ENCODE results near the gene MACF1.
"Not testable (repeated sequence)": the region's sequence is repeated elsewhere in the genome, so short reads cannot be mapped to it uniquely, and the experiment has no call there.

Gene MACF1

DNA sequence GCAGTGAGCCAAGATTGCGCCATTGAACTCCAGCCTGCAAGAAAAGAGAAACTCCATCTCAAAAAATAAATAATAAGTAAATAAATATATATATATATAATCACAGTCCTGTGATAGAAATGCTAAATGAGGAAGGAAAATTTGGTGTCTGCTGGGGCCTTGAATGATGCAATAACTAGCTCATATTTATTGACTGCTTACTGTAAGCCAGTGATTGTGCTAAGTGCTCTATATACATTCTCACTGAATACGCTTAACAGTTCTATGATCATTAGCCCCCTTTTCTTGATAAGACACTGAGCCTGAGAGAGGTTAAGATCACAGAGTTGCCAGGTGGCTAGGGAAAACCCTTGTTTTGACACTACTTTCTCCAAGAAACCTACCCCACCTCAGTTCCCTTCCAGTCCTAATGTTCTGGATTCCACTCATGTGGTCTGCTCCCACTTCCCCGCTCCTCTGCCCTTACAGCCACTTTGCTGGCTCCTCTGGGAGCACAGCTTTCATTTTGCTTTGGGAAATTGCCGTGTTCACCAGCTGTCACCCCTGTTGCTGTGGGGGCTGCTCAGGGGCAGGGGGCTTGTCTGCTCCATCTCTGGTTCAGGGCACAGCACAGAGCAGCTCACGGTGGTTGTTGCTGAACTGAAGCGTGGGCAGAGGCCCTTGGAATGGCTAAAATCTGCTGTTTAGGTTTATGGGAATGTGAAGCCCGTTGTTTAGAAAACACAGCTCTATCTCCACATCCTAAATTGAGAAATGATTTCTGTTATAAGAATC lies 284.5 kb downstream of the MACF1 start:
- no peaks in the 10 kb centered on the region for H3K27me3 ChIP-seq (replicated peaks; ENCODE audit: control insufficient read depth, insufficient read depth, low read length)

DNA sequence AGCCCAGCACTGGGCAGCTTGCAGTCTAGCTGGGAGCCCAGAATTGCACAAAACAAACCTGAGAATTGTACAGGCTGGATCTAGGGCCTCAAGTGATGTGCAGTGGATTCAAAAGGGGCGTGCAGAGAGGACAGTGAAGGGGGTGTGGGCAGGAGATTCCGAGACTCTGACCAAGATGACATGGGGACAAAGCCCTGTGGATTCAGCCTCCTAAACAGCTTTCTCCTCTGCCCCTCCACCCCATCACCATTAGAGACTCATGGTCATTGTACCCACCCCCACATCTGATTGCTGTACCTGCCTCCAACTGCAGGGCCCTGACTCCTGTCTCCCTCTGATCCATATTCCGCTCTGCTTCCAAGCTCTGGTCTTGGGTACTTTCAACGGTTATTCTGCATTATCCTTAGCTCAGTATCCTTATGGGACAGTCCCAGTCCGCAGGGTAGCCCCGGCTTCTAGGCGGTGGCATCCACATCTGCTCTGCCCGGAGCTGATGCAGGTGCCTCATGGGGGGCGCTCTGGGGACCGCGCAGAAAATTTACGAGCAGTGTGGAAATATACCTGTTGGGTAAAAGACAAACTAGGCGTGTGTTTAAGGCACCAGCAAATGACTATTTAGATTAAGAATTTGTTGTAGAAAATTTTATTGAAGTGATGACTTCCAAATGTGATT lies 285.2 kb downstream of the MACF1 start:
- no peak overlapping the region for H3K4me3 ChIP-seq (replicated peaks; ENCODE audit: low read depth, low read length)
- H3K36me3 ChIP-seq (ENCODE audit: control insufficient read depth, insufficient read depth, low read length), result peaks cover 12% of the 10 kb centered on the region
- no peak for DNase-seq (ENCODE audit: extremely low read depth, insufficient read length)
- H3K27me3 ChIP-seq (replicated peaks; ENCODE audit: control insufficient read depth, insufficient read depth, low read length), result no peaks in the 10 kb centered on the region
- TF ChIP-seq, protein P1, sequence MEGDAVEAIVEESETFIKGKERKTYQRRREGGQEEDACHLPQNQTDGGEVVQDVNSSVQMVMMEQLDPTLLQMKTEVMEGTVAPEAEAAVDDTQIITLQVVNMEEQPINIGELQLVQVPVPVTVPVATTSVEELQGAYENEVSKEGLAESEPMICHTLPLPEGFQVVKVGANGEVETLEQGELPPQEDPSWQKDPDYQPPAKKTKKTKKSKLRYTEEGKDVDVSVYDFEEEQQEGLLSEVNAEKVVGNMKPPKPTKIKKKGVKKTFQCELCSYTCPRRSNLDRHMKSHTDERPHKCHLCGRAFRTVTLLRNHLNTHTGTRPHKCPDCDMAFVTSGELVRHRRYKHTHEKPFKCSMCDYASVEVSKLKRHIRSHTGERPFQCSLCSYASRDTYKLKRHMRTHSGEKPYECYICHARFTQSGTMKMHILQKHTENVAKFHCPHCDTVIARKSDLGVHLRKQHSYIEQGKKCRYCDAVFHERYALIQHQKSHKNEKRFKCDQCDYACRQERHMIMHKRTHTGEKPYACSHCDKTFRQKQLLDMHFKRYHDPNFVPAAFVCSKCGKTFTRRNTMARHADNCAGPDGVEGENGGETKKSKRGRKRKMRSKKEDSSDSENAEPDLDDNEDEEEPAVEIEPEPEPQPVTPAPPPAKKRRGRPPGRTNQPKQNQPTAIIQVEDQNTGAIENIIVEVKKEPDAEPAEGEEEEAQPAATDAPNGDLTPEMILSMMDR (IDR thresholded peaks at IDR 0.05; ENCODE audit: insufficient read depth, low read length, poor library complexity, severe bottlenecking), result no peak

More for the DNA sequence above, 284.5 kb downstream of the MACF1 start:
- TF ChIP-seq, protein P1 (IDR thresholded peaks at IDR 0.05; ENCODE audit: insufficient read depth, low read length, poor library complexity, severe bottlenecking), result no peak
- DNase-seq (ENCODE audit: extremely low read depth, insufficient read length), result no peak
- Histone ChIP-seq H3K4me3 (replicated peaks; ENCODE audit: low read depth, low read length) (no peak overlapping the region), H3K36me3 (ENCODE audit: control insufficient read depth, insufficient read depth, low read length) (peaks cover 15% of the 10 kb centered on the region)

DNA sequence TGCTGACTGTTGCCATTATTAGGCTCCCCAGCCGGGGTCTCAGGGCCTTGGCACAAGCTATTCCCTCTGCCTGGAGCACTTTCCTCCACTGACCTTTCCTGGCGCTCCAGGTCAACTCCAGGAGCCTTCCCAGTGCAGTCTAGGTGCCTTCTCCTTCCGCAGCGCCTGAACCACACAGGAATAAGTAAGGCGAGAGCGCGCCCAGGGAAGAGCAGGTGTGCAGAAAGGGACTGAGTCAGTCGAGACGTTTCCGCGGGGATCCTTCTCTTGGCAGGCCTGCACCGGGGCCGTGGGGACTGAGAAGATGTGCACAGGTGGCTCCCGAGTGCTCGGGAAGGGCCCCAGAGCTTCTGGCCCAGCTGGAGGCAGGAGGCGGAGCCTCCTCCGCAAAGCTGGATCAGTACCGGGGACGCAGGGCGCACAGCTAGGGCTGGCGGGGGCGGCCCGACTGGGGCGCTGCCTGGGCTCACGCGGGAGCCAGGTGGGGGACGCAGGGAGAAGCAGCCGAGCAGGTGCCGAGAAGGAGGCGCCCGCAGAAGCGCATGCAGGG lies 286.2 kb downstream of the MACF1 start:
- Histone ChIP-seq H3K27me3 (replicated peaks; ENCODE audit: control insufficient read depth, insufficient read depth, low read length) (no peaks in the 10 kb centered on the region), H3K36me3 (ENCODE audit: control insufficient read depth, insufficient read depth, low read length) (peaks cover 3% of the 10 kb centered on the region; the same call in 1 of the 2 replicates), H3K4me3 (replicated peaks; ENCODE audit: low read depth, low read length) (peak overlapping the region; percentile 61)
- TF ChIP-seq, protein P1 (IDR thresholded peaks at IDR 0.05; ENCODE audit: insufficient read depth, low read length, poor library complexity, severe bottlenecking), result peak; percentile 2
- DNase-seq (ENCODE audit: extremely low read depth, insufficient read length), result no peak

DNA sequence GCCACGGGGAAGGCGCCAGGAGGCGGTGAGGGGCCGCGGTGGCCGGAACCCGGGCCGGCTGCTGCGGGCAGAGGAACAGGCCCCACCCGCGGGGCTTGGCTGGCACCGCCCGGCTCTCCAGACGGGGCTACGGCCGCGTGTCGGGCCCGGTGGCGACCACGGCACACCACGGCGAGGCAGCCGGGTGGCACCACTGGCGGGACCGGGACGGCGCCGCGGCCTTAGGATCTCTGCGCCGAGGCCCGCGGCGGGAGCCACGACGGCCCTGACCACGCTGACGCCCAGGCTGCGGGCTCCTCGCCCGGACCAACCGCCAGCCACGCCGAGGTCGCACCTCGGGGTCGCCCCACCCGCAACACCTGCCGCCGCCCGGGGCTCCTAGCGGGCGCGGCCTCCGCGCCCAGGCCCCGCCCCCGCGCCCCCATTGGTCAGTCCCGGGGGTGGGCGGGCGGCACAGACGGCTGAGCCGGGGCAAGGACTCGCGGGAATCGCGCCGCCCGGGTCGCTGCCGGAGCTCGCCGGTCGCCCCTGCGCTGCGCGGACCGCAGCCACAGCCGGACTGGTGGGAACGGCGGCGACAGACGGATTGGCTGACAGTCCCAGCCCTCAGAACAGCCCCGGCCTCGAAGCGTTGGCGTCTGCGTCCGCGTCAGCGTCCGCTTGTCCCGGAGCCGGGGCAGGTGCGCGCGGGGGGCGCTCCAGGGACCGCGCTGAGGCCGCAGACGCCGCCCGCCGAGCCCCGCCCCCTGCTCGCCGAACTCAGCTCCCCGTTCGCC lies 286.8 kb downstream of the MACF1 start, which contains the start of gene BMP8A:
TSS of gene BMP8A (plus strand) at position 491 of the 776 bp plus-strand sequence. CDS start 356 bp downstream, outside the sequence.
- Histone ChIP-seq H3K36me3 (ENCODE audit: control insufficient read depth, insufficient read depth, low read length) (peaks cover 3% of the 10 kb centered on the region; the same call in 1 of the 2 replicates), H3K27me3 (replicated peaks; ENCODE audit: control insufficient read depth, insufficient read depth, low read length) (no peaks in the 10 kb centered on the region), H3K4me3 (replicated peaks; ENCODE audit: low read depth, low read length) (peak within 1 kb of the TSS; percentile 61)
- TF ChIP-seq, protein P1 (IDR thresholded peaks at IDR 0.05; ENCODE audit: insufficient read depth, low read length, poor library complexity, severe bottlenecking), result no peak
- DNase-seq (ENCODE audit: extremely low read depth, insufficient read length), result peak; percentile 84

DNA sequence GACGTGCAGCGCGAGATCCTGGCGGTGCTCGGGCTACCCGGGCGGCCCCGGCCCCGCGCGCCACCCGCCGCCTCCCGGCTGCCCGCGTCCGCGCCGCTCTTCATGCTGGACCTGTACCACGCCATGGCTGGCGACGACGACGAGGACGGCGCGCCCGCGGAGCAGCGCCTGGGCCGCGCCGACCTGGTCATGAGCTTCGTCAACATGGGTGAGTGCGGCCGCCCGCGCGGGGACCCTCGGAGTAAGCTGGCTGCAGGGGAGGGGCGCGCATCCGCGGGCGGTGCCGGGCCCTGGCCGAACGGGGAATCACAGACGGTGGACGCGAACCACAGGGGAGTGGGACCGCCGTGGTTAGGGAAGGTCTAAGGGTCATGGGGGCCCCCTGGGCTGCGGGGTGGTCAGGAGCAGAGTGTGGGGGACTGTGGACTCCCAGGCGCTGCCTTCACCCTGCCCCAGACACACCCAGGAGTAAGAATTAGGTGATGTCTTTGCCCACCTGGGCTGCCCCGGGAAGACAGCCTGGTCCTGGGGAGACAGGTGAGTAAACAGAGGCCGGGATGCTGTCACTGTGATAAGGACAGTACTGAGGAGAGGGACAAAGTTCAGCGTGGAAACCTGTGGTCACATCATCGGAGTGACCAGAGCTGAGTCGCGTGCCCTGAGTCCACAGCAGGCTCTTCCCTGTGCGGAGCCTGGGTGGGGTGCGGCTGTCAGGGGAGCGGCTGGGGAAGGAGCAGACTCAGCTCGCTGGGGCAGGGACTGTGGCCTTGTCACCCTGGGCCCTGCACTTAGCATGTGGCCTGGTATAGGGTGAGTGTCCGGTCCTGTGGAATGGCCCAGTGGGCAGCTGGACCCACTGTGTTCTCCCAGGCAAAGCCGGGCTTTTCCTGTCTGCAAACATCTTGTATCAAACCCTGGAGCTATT lies 287.9 kb downstream of the MACF1 start:
- DNase-seq (ENCODE audit: extremely low read depth, insufficient read length); H3K27me3 ChIP-seq (replicated peaks; ENCODE audit: control insufficient read depth, insufficient read depth, low read length); H3K4me3 ChIP-seq (replicated peaks; ENCODE audit: low read depth, low read length); H3K36me3 ChIP-seq (ENCODE audit: control insufficient read depth, insufficient read depth, low read length): not testable (repeated sequence)

DNA sequence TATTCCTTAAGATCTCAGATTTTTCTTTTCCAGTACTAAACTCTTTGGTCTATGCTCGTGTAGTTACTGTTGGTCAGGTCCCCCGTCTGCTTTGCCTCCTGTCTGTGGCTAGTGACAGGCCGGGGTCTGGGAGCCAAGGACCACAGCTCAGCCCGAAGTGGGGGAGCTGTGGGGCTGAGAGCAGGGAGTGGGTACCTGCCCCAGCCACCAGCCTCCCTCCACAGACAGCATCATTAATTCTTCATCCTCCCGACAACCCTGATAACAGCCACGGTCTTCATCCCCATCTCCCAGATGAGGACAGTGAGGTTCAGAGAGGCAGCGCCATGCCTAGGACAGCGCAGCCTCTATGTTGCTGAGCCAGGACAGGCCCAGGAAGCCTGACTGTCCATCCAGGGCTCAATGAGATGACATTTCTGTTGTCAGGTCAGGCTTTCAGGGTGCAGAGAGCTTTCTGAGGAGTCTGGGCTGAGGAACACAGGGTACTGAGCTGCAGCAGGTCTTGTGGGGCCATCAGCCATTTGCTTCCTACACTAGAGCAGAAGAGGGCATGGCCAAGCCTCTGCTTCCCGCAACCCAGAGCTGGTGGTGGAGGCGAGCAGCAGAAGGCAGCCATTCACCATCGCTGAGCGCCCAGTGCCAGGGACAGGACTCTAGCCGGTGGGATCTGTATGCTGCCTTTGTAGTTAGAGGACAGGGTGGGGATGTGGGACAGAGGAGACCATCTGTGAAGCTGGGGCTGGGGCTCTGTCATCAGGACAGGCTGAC lies 288.7 kb downstream of the MACF1 start:
- H3K27me3 ChIP-seq (replicated peaks; ENCODE audit: control insufficient read depth, insufficient read depth, low read length); H3K4me3 ChIP-seq (replicated peaks; ENCODE audit: low read depth, low read length): not testable (repeated sequence)

More for the DNA sequence above, 288.7 kb downstream of the MACF1 start:
- not testable (repeated sequence) for DNase-seq (ENCODE audit: extremely low read depth, insufficient read length); H3K36me3 ChIP-seq (ENCODE audit: control insufficient read depth, insufficient read depth, low read length)

Data from GM06990 (cell line).